ENCODE results near the gene TMEM184B. TPM values are rescaled to one million over a fixed set of nuclear protein-coding genes. Genes with fewer than 3 reads are reported as not detected.
"Not testable (repeated sequence)": the region's sequence is repeated elsewhere in the genome, so short reads cannot be mapped to it uniquely, and the experiment has no call there.

The TMEM184B gene
- total RNA-seq, 1 donor from 2014 or later, result 62.8 TPM

DNA sequence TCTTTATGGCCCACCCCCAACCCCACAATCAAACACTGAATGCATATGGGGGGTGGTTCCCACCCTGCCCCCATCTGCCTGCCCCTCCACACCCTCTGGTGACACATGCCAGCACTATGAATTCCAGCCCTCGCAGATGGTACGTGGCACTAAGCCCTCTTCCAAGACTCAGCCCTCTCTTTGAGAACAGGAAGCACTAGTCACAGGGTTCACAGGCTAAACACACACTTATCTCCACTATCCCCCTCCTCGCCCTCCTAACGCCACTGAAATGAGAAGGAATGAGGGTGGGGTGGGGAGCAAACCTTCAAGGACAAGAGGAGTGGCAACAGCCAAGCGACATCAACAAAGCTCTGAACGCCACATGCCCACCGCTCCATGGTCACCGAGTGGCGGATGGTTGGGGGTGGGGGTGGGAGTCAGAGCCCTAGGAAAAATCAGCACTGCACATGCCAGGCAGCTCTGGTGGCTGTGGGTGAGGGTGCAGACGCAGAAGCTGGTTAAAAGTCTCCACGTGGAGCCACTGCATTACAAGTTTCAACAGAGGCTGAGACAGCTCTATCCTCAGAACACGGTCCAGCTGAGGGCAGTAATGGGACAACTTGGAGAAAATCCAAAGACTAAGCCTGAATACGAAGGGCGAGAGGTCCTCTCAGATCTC lies 33.6 kb downstream of the TMEM184B start:
- TF ChIP-seq, protein P1, sequence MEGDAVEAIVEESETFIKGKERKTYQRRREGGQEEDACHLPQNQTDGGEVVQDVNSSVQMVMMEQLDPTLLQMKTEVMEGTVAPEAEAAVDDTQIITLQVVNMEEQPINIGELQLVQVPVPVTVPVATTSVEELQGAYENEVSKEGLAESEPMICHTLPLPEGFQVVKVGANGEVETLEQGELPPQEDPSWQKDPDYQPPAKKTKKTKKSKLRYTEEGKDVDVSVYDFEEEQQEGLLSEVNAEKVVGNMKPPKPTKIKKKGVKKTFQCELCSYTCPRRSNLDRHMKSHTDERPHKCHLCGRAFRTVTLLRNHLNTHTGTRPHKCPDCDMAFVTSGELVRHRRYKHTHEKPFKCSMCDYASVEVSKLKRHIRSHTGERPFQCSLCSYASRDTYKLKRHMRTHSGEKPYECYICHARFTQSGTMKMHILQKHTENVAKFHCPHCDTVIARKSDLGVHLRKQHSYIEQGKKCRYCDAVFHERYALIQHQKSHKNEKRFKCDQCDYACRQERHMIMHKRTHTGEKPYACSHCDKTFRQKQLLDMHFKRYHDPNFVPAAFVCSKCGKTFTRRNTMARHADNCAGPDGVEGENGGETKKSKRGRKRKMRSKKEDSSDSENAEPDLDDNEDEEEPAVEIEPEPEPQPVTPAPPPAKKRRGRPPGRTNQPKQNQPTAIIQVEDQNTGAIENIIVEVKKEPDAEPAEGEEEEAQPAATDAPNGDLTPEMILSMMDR (IDR thresholded peaks at IDR 0.05; ENCODE audit: unreplicated experiment), result no peak
- Mint-ChIP-seq H3K36me3 (peaks cover 25% of the 10 kb centered on the region), H3K9me3 (no peaks in the 10 kb centered on the region), H3K4me3 (no peak overlapping the region), H3K4me1 (peaks cover 32% of the 10 kb centered on the region), H3K27me3 (ENCODE audit: low read depth) (no peaks in the 10 kb centered on the region), H3K27ac (peak overlapping the region; percentile 87)
- DNase-seq (ENCODE audit: low spot score in 2 of 2, unreplicated experiment in 2 of 2), result no peak

DNA sequence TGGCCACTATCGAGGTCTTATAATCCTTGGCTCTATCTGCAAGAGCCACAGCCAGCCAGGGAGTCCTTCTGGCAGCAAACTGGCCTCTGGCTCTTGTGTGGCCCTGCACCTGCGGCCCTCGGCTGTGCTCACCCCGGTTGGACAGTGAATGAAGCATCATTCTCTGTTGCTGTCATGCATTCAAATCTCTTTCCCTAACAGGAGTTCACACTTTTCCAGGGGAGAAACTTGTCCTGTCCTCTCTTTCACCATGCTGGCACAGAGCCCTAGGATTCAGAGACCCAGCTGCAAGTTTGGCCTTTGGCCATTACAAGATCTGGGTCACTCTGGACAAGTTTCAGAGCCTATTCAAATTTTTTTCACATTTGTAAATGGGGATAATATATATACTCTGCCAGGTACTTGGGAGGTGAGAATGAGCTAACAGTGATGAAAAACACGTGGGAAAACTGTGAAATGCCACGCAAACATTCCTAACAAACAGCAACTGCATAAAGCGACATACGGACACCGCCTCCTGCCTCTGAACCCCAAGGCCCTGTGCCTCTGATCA lies 34.2 kb downstream of the TMEM184B start:
- no peak overlapping the region for H3K4me3 Mint-ChIP-seq
- H3K27me3 Mint-ChIP-seq (ENCODE audit: low read depth), result no peaks in the 10 kb centered on the region
- no peak for DNase-seq (ENCODE audit: low spot score in 2 of 2, unreplicated experiment in 2 of 2)
- H3K27ac Mint-ChIP-seq, result peak overlapping the region; percentile 87
- no peaks in the 10 kb centered on the region for H3K9me3 Mint-ChIP-seq
- peaks cover 32% of the 10 kb centered on the region for H3K4me1 Mint-ChIP-seq
- TF ChIP-seq, protein P1 (IDR thresholded peaks at IDR 0.05; ENCODE audit: unreplicated experiment), result no peak
- peaks cover 25% of the 10 kb centered on the region for H3K36me3 Mint-ChIP-seq

DNA sequence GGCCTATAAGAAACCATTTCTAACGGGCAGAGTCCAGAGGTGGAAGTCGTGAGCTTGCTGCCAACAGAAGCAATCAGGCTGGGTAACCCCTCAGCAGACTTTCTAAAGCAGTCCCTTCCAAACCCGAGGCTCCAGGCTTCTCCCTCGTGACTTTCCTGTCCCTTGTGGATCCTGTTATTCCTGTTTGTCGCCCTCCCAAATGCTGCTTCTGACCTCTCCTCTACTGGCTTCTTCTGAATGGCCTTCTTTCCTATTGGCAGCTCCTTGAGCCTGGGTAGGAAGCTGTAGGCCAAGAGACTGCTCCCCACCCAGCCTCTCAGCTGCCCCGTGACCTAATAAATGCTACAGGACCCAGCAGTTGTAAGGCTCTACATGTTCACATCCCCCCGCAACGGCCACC lies 36.0 kb downstream of the TMEM184B start:
- Mint-ChIP-seq H3K27ac (peak overlapping the region; percentile 89), H3K4me1 (peaks cover 27% of the 10 kb centered on the region), H3K36me3 (peaks cover 34% of the 10 kb centered on the region), H3K9me3 (no peaks in the 10 kb centered on the region), H3K4me3 (no peak overlapping the region), H3K27me3 (ENCODE audit: low read depth) (no peaks in the 10 kb centered on the region)
- TF ChIP-seq, protein P1 (IDR thresholded peaks at IDR 0.05; ENCODE audit: unreplicated experiment), result no peak
- no peak for DNase-seq (ENCODE audit: low spot score in 2 of 2, unreplicated experiment in 2 of 2)

DNA sequence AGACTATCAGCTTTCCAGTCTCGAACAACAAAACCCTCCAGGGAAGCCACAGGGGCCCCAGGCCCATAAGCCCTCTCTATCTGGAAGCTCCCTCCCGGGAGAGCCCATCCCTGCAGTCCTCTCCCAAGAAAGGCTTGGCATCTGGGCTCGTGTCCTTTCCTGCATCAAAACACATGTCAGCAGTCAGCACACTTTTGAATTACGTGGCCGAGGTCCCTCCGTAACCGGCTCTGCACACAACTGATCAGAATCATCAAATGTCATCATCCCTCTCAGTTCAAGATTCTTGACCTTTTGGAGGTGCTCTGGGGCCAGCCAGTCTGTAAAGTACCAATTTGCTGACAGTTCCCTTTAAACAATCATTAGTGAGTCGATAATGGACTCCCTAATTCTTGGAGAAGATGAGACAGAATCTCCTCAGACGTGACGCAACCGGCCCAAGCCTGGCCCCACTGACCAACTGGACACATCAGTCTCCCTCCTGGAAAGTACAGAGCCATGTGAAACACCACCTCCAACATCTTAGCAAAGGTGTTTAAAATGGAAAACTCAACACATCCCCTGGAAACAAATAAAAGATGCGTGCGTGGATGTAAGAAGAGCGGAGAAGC lies 37.5 kb downstream of the TMEM184B start:
- peaks cover 21% of the 10 kb centered on the region for H3K4me1 Mint-ChIP-seq
- no peak overlapping the region for H3K4me3 Mint-ChIP-seq
- TF ChIP-seq, protein P1 (IDR thresholded peaks at IDR 0.05; ENCODE audit: unreplicated experiment), result no peak
- no peaks in the 10 kb centered on the region for H3K27me3 Mint-ChIP-seq (ENCODE audit: low read depth)
- peaks cover 32% of the 10 kb centered on the region for H3K36me3 Mint-ChIP-seq
- DNase-seq (ENCODE audit: low spot score in 2 of 2, unreplicated experiment in 2 of 2), result no peak
- no peaks in the 10 kb centered on the region for H3K9me3 Mint-ChIP-seq
- H3K27ac Mint-ChIP-seq, result no peak overlapping the region

DNA sequence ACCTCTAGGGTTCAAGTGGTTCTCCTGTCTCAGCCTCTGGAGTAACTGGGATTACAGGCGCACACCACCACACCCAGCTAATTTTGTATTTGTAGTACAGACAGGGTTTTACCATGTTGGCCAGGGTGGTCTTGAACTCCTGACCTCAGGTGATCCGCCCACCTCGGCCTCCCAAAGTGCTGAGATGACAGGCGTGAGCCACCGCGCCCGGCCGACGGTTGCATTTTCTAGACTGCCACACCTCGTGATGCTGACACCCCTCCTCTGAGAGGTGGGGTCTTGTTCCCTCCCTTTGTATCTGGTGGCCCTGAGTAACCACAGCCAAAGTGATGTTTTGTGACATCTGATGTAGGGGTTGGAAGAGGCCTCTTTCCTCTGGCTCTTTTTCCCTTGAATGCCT lies 39.0 kb downstream of the TMEM184B start:
- H3K36me3 Mint-ChIP-seq, result peaks cover 30% of the 10 kb centered on the region
- H3K4me1 Mint-ChIP-seq, result peaks cover 17% of the 10 kb centered on the region
- H3K27ac Mint-ChIP-seq; H3K9me3 Mint-ChIP-seq; DNase-seq (ENCODE audit: low spot score in 2 of 2, unreplicated experiment in 2 of 2); H3K27me3 Mint-ChIP-seq (ENCODE audit: low read depth); H3K4me3 Mint-ChIP-seq: not testable (repeated sequence)

DNA sequence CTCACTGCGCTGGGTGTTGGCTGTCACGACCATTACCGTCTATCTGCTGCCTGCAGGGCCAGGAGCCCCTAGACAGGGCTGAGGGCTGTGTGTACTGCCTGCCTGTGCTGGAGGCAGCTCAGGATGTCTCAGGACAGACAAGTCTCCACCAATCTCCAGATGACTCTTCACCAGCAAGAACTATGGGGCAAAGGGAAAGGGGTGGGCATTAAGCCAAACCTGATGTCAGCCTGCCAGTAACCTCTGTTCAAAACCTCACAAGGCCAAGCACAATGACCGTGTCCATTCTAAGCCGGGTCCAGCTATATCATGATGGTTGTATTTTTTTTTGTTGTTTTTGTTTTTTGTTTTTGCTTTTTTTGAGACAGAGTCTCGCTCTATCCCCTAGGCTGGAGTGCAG lies 39.4 kb downstream of the TMEM184B start:
- DNase-seq (ENCODE audit: low spot score in 2 of 2, unreplicated experiment in 2 of 2), result no peak
- H3K27me3 Mint-ChIP-seq (ENCODE audit: low read depth), result no peaks in the 10 kb centered on the region
- H3K4me3 Mint-ChIP-seq, result no peak overlapping the region
- no peaks in the 10 kb centered on the region for H3K9me3 Mint-ChIP-seq
- peaks cover 30% of the 10 kb centered on the region for H3K36me3 Mint-ChIP-seq
- no peak overlapping the region for H3K27ac Mint-ChIP-seq
- TF ChIP-seq, protein P1 (IDR thresholded peaks at IDR 0.05; ENCODE audit: unreplicated experiment), result no peak
- peaks cover 13% of the 10 kb centered on the region for H3K4me1 Mint-ChIP-seq
